ENCODE results near the gene DPYD.

DNA sequence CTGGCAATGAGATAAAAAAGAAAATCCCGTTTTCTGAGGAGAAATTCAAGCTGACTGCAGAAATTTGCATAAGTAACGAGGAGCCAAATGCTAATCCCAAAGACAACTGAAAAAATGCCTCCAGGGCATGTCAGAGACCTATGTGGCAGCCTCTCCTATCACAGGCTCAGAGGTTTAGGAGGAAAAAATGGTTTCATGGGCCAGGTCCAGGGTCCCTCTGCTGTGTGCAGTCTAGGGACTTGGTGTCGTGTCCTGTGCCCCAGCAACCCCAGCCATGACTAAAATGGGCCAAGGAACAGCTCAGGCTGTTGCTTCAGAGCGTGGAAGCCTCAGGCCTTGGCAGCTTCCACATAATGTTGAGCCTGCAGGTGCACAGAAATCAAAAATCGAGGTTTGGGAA lies 456.5 kb downstream of the DPYD start:
- TF ChIP-seq CTCF (conservative IDR thresholded peaks at IDR 0.05; ENCODE audit: low read depth, low read length) (no peak), EZH2 (IDR thresholded peaks at IDR 0.05; ENCODE audit: low read length, unreplicated experiment) (no peak)

Measured in PC-3 (cell line).